HG03139 (cell line): ENCODE data around the gene ZBTB8B.
"Not testable (repeated sequence)": the region's sequence is repeated elsewhere in the genome, so short reads cannot be mapped to it uniquely, and the experiment has no call there.

Experiments used
- ATAC-seq: cut with Tn5 transposase; IDR thresholded peaks from one replicate; pipeline ENCODE4 v1.9.1; 2021; ENCODE audit not compliant: unreplicated experiment

ZBTB8B gene

GRCh38 chr1:32464716-32465577, at the start of gene ZBTB8B:
Gene ZBTB8B, plus strand, starts transcription at chr1:32465072. Its CDS starts 5,553 bp downstream, at chr1:32470625.
- ATAC-seq = no peak

GRCh38 chr1:32421775-32422174, 43.1 kb upstream of the ZBTB8B start:
- no peak for ATAC-seq

- no peak for ATAC-seq
Observed at GRCh38 chr1:32426489-32427255, 38.2 kb upstream of the ZBTB8B start.

GRCh38 chr1:32427264-32427963, 37.5 kb upstream of the ZBTB8B start:
- no peak for ATAC-seq

GRCh38 chr1:32431736-32432400, 33.0 kb upstream of the ZBTB8B start:
- no peak for ATAC-seq

GRCh38 chr1:32438136-32438535, 26.7 kb upstream of the ZBTB8B start:
- ATAC-seq = no peak

- not testable (repeated sequence) for ATAC-seq
Observed at GRCh38 chr1:32438777-32439176, 26.1 kb upstream of the ZBTB8B start.

GRCh38 chr1:32441467-32441866, 23.4 kb upstream of the ZBTB8B start:
- not testable (repeated sequence) for ATAC-seq

GRCh38 chr1:32447469-32448185, 17.2 kb upstream of the ZBTB8B start:
- no peak for ATAC-seq

GRCh38 chr1:32448186-32448772, 16.6 kb upstream of the ZBTB8B start:
- not testable (repeated sequence) for ATAC-seq

GRCh38 chr1:32448773-32449456, 16.0 kb upstream of the ZBTB8B start:
- no peak for ATAC-seq

- ATAC-seq = not testable (repeated sequence)
Observed at GRCh38 chr1:32449457-32449831, 15.4 kb upstream of the ZBTB8B start.

- ATAC-seq = no peak
Observed at GRCh38 chr1:32454726-32455125, 10.1 kb upstream of the ZBTB8B start.

- no peak for ATAC-seq
Observed at GRCh38 chr1:32455958-32456357, 8.9 kb upstream of the ZBTB8B start.

- ATAC-seq = not testable (repeated sequence)
Observed at GRCh38 chr1:32458798-32459197, 6.1 kb upstream of the ZBTB8B start.

GRCh38 chr1:32462977-32463376, 1.9 kb upstream of the ZBTB8B start:
- not testable (repeated sequence) for ATAC-seq

- ATAC-seq = no peak
Observed at GRCh38 chr1:32464191-32464715, 619 bp upstream of the ZBTB8B start.

- ATAC-seq = no peak
Observed at GRCh38 chr1:32465578-32465933, 684 bp downstream of the ZBTB8B start.

- ATAC-seq = no peak
Observed at GRCh38 chr1:32466761-32467160, 1.9 kb downstream of the ZBTB8B start.
